ENCODE measurements around the gene MAPK8IP3. TPM values are rescaled to one million over a fixed set of nuclear protein-coding genes. Genes with fewer than 3 reads are reported as not detected.

The MAPK8IP3 gene
- total RNA-seq, 1 experiment from 2014 or later = 72.3 TPM

DNA sequence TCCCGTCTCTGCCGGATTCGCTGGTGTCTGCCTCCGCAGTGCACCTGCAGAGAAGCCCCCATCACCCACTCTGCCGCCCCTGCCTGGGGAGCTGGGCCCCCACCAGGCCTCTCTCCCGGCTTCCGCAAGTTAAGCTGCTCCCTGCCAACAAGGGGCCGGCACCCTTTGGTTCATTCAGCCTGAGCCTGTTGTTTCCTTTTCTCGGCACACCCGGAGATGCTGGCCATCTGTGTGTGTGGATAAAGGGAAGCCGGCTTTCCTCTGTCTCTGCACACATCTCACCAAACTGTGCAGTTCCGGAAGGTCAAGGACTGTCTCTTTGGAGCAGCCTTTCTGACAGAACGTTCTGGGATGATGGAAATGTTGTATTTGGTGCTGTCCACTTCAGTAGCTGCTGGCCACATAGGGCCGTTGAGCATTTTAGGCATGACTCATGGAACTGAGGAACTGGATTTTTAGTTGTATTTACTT is 6.8 kb downstream of the MAPK8IP3 start:
- ChIA-PET POLR2A (no interaction called here), CTCF (interaction anchor here (1.1 to 4.9 kb wide), 3 partner anchors 11 to 51 kb away, joined by 3 to 45 read pairs (median 3); no protein-coding TSS in a partner anchor)
- no peaks in the 10 kb centered on the region for H3K36me3 Mint-ChIP-seq
- no peak for TF ChIP-seq RELA (CRISPR knock-in tag; IDR thresholded peaks at IDR 0.05; ENCODE audit: borderline replicate concordance)
- TF ChIP-seq, protein P1, sequence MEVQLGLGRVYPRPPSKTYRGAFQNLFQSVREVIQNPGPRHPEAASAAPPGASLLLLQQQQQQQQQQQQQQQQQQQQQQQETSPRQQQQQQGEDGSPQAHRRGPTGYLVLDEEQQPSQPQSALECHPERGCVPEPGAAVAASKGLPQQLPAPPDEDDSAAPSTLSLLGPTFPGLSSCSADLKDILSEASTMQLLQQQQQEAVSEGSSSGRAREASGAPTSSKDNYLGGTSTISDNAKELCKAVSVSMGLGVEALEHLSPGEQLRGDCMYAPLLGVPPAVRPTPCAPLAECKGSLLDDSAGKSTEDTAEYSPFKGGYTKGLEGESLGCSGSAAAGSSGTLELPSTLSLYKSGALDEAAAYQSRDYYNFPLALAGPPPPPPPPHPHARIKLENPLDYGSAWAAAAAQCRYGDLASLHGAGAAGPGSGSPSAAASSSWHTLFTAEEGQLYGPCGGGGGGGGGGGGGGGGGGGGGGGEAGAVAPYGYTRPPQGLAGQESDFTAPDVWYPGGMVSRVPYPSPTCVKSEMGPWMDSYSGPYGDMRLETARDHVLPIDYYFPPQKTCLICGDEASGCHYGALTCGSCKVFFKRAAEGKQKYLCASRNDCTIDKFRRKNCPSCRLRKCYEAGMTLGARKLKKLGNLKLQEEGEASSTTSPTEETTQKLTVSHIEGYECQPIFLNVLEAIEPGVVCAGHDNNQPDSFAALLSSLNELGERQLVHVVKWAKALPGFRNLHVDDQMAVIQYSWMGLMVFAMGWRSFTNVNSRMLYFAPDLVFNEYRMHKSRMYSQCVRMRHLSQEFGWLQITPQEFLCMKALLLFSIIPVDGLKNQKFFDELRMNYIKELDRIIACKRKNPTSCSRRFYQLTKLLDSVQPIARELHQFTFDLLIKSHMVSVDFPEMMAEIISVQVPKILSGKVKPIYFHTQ (CRISPR knock-in tag; IDR thresholded peaks at IDR 0.05) = no peak
- TF ChIP-seq, protein P2, sequence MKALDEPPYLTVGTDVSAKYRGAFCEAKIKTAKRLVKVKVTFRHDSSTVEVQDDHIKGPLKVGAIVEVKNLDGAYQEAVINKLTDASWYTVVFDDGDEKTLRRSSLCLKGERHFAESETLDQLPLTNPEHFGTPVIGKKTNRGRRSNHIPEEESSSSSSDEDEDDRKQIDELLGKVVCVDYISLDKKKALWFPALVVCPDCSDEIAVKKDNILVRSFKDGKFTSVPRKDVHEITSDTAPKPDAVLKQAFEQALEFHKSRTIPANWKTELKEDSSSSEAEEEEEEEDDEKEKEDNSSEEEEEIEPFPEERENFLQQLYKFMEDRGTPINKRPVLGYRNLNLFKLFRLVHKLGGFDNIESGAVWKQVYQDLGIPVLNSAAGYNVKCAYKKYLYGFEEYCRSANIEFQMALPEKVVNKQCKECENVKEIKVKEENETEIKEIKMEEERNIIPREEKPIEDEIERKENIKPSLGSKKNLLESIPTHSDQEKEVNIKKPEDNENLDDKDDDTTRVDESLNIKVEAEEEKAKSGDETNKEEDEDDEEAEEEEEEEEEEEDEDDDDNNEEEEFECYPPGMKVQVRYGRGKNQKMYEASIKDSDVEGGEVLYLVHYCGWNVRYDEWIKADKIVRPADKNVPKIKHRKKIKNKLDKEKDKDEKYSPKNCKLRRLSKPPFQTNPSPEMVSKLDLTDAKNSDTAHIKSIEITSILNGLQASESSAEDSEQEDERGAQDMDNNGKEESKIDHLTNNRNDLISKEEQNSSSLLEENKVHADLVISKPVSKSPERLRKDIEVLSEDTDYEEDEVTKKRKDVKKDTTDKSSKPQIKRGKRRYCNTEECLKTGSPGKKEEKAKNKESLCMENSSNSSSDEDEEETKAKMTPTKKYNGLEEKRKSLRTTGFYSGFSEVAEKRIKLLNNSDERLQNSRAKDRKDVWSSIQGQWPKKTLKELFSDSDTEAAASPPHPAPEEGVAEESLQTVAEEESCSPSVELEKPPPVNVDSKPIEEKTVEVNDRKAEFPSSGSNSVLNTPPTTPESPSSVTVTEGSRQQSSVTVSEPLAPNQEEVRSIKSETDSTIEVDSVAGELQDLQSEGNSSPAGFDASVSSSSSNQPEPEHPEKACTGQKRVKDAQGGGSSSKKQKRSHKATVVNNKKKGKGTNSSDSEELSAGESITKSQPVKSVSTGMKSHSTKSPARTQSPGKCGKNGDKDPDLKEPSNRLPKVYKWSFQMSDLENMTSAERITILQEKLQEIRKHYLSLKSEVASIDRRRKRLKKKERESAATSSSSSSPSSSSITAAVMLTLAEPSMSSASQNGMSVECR (CRISPR knock-in tag; IDR thresholded peaks at IDR 0.05; ENCODE audit: borderline replicate concordance) = no peak
- TF ChIP-seq JAZF1 (CRISPR knock-in tag; IDR thresholded peaks at IDR 0.05) = no peak
- TF ChIP-seq ZNF263 (CRISPR knock-in tag; IDR thresholded peaks at IDR 0.05; ENCODE audit: low read depth) = no peak
- no peak for TF ChIP-seq GRHL2 (CRISPR knock-in tag; IDR thresholded peaks at IDR 0.05; ENCODE audit: insufficient replicate concordance, severe bottlenecking)
- no peak for TF ChIP-seq OVOL2 (CRISPR knock-in tag; IDR thresholded peaks at IDR 0.05; ENCODE audit: borderline replicate concordance)
- TF ChIP-seq ZNF396 (CRISPR knock-in tag; IDR thresholded peaks at IDR 0.05; ENCODE audit: borderline replicate concordance) = no peak
- TF ChIP-seq, protein P3, sequence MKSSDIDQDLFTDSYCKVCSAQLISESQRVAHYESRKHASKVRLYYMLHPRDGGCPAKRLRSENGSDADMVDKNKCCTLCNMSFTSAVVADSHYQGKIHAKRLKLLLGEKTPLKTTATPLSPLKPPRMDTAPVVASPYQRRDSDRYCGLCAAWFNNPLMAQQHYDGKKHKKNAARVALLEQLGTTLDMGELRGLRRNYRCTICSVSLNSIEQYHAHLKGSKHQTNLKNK (CRISPR knock-in tag; IDR thresholded peaks at IDR 0.05) = no peak
- no peak for TF ChIP-seq ZNF232 (CRISPR knock-in tag; IDR thresholded peaks at IDR 0.05)
- TF ChIP-seq, protein P4, sequence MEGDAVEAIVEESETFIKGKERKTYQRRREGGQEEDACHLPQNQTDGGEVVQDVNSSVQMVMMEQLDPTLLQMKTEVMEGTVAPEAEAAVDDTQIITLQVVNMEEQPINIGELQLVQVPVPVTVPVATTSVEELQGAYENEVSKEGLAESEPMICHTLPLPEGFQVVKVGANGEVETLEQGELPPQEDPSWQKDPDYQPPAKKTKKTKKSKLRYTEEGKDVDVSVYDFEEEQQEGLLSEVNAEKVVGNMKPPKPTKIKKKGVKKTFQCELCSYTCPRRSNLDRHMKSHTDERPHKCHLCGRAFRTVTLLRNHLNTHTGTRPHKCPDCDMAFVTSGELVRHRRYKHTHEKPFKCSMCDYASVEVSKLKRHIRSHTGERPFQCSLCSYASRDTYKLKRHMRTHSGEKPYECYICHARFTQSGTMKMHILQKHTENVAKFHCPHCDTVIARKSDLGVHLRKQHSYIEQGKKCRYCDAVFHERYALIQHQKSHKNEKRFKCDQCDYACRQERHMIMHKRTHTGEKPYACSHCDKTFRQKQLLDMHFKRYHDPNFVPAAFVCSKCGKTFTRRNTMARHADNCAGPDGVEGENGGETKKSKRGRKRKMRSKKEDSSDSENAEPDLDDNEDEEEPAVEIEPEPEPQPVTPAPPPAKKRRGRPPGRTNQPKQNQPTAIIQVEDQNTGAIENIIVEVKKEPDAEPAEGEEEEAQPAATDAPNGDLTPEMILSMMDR (IDR thresholded peaks at IDR 0.05) = no peak
- no peak for TF ChIP-seq MXD4 (CRISPR knock-in tag; IDR thresholded peaks at IDR 0.05; ENCODE audit: borderline replicate concordance)
- H3K4me3 Mint-ChIP-seq = no peak overlapping the region
- peaks cover 24% of the 10 kb centered on the region for H3K4me1 Mint-ChIP-seq
- H3K27ac Mint-ChIP-seq = peak overlapping the region; percentile 85
- no peaks in the 10 kb centered on the region for H3K27me3 Mint-ChIP-seq (ENCODE audit: low read depth)
- no peak for DNase-seq (ENCODE audit: low spot score)
- no peak for ATAC-seq
- H3K9me3 Mint-ChIP-seq = no peaks in the 10 kb centered on the region

DNA sequence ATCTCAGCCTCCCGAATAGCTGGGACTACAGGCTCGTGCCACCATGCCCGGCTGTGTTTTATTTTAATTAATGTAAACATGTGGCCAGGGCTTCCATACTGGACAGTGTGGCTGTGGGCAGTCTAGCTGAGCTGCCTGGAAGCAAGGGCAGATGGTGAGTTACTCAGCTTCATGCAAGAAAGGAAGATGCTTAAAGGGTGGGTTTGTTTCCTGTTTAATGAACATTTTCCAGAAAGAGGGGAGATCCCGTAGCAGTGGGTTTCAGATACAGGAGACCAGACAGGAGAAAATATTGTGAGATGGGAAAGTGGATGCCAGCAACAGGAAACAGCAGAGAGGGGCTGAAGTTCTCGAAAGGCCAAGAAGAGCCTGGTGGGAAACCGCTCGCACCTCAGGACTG is 7.3 kb downstream of the MAPK8IP3 start:
- POLR2A ChIA-PET = interaction anchor here (0.8 kb wide), 1 partner anchor 59 kb away, joined by 3 read pairs; the partner anchor contains the start of genes EME2 and MRPS34
- H3K4me1 Mint-ChIP-seq = peaks cover 20% of the 10 kb centered on the region
- no peak for TF ChIP-seq NFYB (CRISPR knock-in tag; conservative IDR thresholded peaks at IDR 0.05; ENCODE audit: low read depth)
- TF ChIP-seq, protein P2 (CRISPR knock-in tag; IDR thresholded peaks at IDR 0.05; ENCODE audit: borderline replicate concordance) = no peak
- TF ChIP-seq, protein P5, sequence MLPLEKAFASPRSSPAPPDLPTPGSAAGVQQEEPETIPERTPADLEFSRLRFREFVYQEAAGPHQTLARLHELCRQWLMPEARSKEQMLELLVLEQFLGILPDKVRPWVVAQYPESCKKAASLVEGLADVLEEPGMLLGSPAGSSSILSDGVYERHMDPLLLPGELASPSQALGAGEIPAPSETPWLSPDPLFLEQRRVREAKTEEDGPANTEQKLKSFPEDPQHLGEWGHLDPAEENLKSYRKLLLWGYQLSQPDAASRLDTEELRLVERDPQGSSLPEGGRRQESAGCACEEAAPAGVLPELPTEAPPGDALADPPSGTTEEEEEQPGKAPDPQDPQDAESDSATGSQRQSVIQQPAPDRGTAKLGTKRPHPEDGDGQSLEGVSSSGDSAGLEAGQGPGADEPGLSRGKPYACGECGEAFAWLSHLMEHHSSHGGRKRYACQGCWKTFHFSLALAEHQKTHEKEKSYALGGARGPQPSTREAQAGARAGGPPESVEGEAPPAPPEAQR (CRISPR knock-in tag; IDR thresholded peaks at IDR 0.05) = no peak
- no peak for TF ChIP-seq MXD4 (CRISPR knock-in tag; IDR thresholded peaks at IDR 0.05; ENCODE audit: borderline replicate concordance)
- no peak for TF ChIP-seq ELF4 (CRISPR knock-in tag; IDR thresholded peaks at IDR 0.05; ENCODE audit: low read depth)
- TF ChIP-seq FOXP1 (CRISPR knock-in tag; IDR thresholded peaks at IDR 0.05; ENCODE audit: borderline replicate concordance) = no peak
- TF ChIP-seq CREB1 (CRISPR knock-in tag; IDR thresholded peaks at IDR 0.05) = no peak
- TF ChIP-seq IRF2 (CRISPR knock-in tag; IDR thresholded peaks at IDR 0.05; ENCODE audit: borderline replicate concordance, low read depth) = no peak
- TF ChIP-seq NR3C1 (CRISPR knock-in tag; conservative IDR thresholded peaks at IDR 0.05; ENCODE audit: low read depth) = no peak

More for the DNA sequence above, 7.3 kb downstream of the MAPK8IP3 start:
- Mint-ChIP-seq H3K27ac (peak overlapping the region; percentile 85), H3K27me3 (ENCODE audit: low read depth) (no peaks in the 10 kb centered on the region), H3K36me3 (no peaks in the 10 kb centered on the region), H3K9me3 (no peaks in the 10 kb centered on the region), H3K4me3 (no peak overlapping the region)
- ATAC-seq (peak; percentile 14), DNase-seq (ENCODE audit: low spot score) (no peak)
- CTCF ChIA-PET = interaction anchor here (1.0 to 4.9 kb wide), 5 partner anchors 8 to 69 kb away, joined by 3 to 45 read pairs (median 4); partner anchors contain the start of genes MAPK8IP3, NUBP2 and SPSB3
